HS-27A (cell line): ENCODE data around the gene ANKRD22.
"Not testable (repeated sequence)": the region's sequence is repeated elsewhere in the genome, so short reads cannot be mapped to it uniquely, and the experiment has no call there.

Experiments used
- DNase-seq: peaks from one replicate; pipeline ENCODE4 v3.0.0-alpha.2; 2012; ENCODE audit warnings: low read depth, missing footprints

Gene ANKRD22

GRCh38 chr10:88851706-88852105 lies at the start of gene ANKRD22:
ANKRD22 (minus strand) TSS chr10:88851844; CDS start chr10:88851607, 237 bp downstream.
- DNase-seq, result no peak

- no peak for DNase-seq
Measured at GRCh38 chr10:88899886-88900285, 48.2 kb upstream of the ANKRD22 start.

GRCh38 chr10:88898727-88899126 lies 47.1 kb upstream of the ANKRD22 start:
- no peak for DNase-seq

GRCh38 chr10:88896994-88897853 lies 45.6 kb upstream of the ANKRD22 start:
- DNase-seq, result no peak

- no peak for DNase-seq
Measured at GRCh38 chr10:88896372-88896993, 44.8 kb upstream of the ANKRD22 start.

GRCh38 chr10:88895250-88895649 lies 43.6 kb upstream of the ANKRD22 start:
- DNase-seq, result no peak

GRCh38 chr10:88893611-88894010 lies 42.0 kb upstream of the ANKRD22 start:
- no peak for DNase-seq

- DNase-seq, result no peak
Measured at GRCh38 chr10:88892222-88892967, 40.8 kb upstream of the ANKRD22 start.

GRCh38 chr10:88890681-88891381 lies 39.2 kb upstream of the ANKRD22 start:
- no peak for DNase-seq

- DNase-seq, result no peak
Measured at GRCh38 chr10:88889559-88890337, 38.1 kb upstream of the ANKRD22 start.

- no peak for DNase-seq
Measured at GRCh38 chr10:88888810-88889445, 37.3 kb upstream of the ANKRD22 start.

GRCh38 chr10:88886557-88886956 lies 34.9 kb upstream of the ANKRD22 start:
- no peak for DNase-seq

GRCh38 chr10:88883448-88883809 lies 31.8 kb upstream of the ANKRD22 start:
- DNase-seq, result no peak

GRCh38 chr10:88882646-88883447 lies 31.2 kb upstream of the ANKRD22 start:
- DNase-seq, result not testable (repeated sequence)

- DNase-seq, result no peak
Measured at GRCh38 chr10:88881922-88882645, 30.4 kb upstream of the ANKRD22 start.

GRCh38 chr10:88881320-88881719 lies 29.7 kb upstream of the ANKRD22 start:
- no peak for DNase-seq

GRCh38 chr10:88880282-88881076 lies 28.8 kb upstream of the ANKRD22 start:
- DNase-seq, result no peak

GRCh38 chr10:88879534-88880281 lies 28.1 kb upstream of the ANKRD22 start, which contains the start of gene STAMBPL1:
STAMBPL1 (plus strand) TSS chr10:88880245; CDS start chr10:88901709, 21,464 bp downstream.
- no peak for DNase-seq
